Ecto neural progenitor cell (in vitro differentiated cells): ENCODE data around the gene ASPA.

Experiments
- DNase-seq: peaks from one replicate; pipeline ENCODE4 v3.0.0-alpha.2; 2018; ENCODE audit warnings: low spot score

Gene ASPA

DNA sequence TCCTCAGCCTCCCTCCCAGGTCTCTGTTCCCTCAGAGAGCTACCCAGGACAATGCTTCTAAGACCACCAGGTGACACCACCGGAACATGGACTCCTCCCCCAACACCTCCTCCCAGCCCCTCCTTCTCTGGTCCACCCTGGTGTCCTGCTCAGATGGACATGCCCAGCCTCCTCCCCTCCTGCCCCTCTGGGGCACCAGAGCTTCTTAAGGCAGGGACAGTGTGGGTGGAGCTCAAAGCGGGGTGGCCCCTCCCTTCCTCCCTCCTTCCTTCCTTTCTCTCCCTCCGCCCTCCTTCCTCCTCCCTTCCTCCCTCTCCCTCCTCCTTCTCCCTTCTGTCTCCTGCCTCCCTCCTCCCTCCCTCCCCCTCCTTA lies 59.1 kb downstream of the ASPA start:
- peak; percentile 68 for DNase-seq

DNA sequence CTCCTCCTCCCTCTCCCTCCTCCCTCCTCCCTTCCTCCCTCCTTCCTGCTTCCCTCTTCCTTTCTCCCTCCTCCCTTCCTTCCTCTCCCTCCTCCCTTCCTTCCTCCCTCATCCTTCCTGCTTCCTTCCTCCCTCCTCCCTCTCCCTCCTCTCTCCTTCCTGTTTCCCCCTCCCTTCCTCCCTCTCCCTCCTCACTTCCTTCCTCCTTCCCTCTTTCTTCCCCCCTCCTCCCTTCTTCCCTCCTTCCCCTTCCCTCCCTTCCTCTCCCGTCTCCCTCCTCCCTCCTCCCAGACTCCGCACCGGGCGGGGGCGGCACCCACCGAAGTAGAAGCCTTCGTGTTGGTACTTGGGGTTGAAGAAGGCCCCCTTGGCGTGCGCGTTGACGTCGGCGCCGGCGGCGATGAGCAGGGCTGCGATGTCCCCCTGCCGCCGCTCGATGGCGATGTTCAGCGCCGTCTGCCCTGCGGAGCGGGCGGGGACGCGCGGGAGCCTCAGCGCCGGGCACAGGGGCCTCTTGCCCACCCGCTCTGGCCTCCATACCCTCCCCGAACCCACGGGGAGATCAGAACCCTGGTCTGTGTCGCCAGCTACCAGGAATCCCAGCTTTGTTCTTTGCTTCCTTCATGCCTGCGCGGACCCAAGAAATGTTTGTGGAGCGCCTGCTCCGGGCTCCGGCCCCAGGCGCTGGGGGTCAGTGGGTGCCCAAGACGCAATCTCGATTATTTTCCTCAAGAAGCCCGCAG lies 59.6 kb downstream of the ASPA start:
- peak; percentile 91 for DNase-seq

DNA sequence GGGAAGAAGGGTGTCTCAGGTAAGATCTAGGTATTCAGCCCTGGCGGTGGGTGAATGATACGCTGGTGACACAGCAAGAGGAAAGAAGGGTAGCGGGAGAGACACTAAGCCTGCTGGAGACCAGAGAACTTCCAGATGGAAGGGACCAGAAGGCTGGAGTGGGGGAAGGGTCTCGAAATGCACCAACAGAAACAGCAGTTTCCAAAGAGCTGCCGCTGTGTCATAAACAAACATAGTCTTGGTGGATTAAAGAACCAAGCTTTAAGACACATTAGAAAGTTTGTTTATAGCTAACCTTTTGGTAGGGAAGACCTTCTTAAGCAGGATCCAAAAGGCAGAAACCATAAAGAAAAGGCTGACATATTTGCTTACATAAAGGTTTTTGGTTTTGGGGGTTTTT lies 60.9 kb downstream of the ASPA start:
- no peak for DNase-seq

DNA sequence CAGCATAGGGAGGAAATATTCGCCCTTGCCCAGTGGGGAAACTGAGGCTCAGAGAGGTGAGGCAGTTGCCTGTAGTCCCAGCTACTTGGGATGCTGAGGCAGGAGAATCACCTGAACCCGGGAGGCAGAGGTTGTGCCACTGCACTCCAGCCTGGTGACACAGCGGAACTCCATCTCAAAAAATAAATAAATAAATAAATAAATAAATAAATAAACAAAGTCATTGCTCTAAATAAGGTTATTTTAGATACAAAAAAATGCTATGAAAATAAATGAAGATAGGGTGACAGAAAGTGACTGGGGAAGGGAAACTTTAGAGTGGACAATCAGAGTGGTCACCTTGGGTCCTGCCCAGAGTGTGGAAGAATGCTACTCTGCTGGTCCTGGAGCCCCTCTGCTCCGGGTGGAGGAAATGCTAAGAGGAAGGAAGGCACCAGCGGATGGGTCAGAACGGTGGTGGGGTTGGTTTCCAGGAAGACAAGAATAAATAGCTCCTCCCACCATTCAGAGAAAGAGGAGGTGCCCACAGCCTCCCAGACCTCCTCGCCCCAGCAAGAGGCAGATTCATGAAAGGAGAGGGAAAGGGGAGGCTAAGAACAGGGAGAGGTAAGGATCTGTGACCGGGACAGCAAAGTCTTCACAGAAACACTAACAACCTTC lies 64.2 kb downstream of the ASPA start:
- DNase-seq: no peak

DNA sequence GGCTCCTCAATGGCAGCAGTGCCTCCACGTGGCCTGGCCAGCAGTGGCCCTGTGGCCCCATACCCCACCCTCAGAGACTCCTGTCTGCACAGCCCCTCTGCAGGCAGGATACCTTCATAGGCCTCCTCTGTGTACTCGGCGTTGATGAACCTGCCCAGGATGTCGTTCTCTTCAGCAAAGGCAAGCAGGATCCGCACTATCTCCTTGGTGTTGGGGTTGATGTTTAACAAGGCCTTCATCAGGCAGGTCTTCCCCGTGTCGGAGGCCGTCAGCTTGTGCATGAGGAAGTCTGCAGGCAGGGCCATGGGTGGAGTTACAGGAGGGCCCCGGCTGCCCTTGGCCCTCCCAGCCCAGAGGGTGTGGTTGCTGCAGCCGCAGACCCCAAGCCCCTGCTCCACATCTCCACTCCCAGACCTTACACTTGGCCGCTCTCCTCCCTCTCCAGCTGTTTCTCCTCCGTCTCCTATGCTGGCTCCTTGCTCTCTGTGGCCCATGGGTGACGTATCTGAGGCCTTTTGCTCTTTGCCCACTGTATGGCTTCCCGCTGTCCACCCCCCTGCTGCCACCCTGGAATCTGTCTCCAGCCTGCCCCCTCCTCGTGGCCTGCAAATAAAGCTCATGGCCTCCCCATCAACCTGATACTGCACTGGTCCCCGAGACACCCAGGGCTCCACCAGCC lies 66.8 kb downstream of the ASPA start:
- no peak for DNase-seq

DNA sequence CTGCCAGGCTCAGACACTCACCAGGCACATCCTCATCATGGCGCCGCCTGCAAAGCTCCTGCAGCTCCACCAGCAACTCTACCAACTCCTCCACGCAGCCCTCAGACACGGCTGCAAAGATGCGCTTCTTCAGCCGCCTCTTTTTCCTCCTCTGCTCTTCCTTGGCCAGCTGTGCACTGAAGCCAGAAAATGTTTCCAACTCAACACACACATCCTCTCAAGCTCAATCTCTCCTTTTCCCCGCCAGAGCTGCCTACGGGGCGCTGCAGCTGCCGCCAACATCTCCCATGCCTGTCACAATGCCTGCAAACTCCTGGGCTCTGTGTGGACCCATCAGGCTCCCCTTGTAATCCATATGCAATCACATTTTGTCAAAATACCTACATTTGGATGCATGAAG lies 67.7 kb downstream of the ASPA start:
- no peak for DNase-seq

DNA sequence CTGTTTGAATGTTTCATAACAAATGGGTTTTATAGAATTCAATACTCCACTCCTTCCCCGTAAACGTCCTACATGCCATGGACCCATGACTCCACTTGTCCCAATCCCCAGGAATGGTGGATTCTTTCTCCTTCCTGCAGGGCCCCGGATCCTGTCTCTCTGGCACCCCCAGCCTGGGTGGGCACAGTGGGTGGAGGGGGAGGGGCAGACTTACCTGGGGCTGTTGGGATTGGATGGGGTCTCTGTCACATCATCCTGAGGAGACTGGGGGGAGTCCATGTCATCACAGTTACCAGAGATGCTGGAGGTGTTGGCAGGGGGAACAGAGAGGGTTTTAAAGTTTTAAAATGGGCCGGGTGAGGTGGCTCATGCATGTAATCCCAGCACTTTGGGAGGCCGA lies 68.6 kb downstream of the ASPA start:
- no peak for DNase-seq

DNA sequence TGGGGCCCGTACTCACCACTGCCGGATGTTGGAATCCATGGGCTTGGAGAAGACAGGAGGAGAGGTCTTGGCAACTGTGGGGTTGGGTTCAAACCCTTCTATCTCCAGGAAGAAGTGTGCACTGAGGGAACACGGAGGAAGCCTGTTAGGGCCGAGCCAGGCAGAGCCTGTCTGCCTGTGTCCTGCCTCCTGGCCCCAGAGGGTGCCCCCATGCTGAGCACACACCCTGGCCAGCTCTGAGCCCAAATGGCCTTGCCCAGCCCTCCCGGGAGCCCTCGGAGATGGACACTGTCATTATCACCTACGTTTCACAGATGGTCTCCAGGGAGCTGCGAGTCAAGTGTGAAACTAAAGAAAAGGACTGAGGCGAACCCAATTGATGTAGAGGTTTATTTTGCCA lies 69.4 kb downstream of the ASPA start:
- no peak for DNase-seq

DNA sequence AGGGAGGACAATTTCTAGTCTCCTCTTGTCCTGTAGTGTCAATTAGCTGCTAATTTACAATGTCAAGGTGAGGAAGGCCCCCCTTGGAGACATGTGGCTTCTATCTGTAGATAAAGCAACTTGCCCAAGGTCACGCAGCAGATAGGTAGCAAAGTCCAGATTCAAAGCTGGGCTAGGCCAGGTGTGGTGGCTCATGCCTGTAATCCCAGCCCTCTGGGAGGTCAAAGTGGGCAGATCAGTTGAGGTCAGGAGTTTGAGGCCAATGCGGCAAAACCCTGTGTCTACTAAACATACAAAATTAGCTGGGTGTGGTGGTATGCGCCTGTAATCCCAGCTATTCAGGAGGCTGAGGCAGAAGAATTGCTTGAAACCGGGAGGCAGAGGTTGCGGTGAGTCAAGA lies 70.7 kb downstream of the ASPA start:
- no peak for DNase-seq

DNA sequence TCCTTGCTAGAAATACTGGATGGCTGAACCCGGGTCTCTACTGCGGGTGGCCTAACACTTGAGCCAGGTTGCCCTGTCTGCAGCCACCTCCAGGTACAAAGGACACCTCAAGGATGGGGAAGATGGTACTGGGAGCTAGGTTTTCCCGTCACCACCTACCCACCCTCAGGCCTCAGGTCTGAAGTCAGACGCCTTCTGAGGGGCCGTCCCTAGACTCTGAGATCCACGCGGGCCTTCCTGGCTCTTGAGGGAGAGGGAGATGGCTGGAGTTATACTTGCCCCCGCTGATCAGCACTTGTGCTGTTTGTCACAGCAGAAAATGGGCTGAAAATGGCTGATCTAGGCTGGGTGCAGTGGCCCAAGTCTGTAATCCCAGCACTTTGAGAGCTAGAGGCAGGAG lies 71.2 kb downstream of the ASPA start:
- DNase-seq: no peak

DNA sequence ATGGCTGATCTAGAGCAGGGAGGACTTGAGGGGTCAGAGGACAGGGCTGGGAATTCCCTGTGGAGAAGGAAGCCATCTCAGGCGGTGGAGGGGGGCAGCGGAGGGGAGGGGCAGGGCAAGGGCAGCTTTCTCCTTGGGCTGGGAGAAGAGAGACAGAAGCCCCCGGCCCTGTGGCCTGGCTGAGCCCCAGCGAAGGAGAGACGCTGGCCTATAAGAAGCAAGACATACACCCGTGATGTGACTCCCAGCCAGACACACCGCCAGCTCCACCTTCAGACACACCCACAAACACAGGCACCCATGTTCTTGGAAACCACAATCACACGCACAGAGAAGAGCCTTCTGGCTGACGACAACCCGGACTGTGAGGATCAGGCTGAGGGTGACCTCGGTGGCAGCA lies 71.8 kb downstream of the ASPA start:
- no peak for DNase-seq

DNA sequence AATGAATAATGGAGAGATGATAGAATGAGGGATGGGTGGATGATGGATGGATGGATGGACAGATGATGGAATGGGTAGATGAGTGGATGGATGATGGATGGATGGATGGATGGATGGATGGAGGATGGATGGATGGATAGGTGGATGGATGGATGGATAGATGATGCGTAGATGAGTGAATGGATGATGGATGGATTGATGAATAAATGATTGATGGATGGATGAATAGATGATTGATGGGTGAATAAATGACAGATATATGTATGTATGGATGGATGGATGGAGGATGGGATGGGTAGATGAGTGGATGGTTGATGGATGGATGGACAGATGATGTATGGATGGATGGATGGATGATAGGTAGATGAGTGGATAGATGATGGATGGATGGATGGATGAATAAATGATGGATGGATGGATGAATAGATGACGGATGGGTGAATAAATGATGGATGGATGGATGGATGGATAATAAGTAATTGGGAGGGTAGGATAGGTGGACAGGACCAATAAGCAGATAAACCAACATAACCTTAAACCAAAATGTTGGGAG lies 73.9 kb downstream of the ASPA start:
- no peak for DNase-seq

DNA sequence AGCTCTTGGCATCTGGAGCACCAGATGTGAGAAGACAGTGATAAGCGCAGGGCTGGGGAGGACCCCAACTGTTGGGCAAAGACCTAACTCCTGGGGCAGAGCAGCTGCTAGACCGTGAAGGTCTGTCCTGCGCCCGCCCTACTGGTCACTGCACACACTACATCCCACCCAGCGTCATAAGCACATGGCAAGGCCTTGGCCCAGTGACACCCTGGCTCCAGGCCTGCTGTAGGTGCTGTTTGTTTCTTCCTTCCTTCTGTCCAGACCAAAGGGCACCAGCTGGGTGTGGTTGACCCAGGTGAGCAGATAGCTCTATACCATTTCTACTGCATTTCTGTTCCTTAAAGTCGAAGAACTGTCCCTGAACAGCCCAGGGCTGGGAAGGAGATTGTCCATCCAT lies 75.4 kb downstream of the ASPA start:
- DNase-seq: no peak

DNA sequence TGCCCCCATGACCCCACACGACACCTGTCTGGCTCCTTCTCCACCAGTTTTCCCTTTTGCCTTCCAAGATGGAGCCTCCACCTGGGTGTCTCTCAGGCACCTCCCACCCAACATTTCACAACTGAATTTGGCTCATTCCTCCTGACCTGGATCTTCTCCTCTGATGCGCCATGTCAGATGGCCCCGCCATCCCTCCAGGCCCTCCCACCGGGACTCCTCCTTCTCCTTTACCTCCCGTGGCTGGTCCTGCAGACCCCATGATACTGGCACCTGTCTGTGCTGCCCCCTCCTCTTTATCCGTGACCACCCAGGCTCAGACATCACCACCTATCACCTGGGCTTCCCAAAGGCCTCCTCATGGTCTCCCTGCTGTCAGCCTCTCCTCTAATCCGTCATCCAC lies 77.1 kb downstream of the ASPA start:
- DNase-seq: peak; percentile 46
